HG03439 (cell line): ENCODE data around the gene FAM161B.

Experiments
- ATAC-seq: cut with Tn5 transposase; IDR thresholded peaks from one replicate; pipeline ENCODE4 v1.9.1; 2021; ENCODE audit warnings: mild to moderate bottlenecking, moderate library complexity; ENCODE audit not compliant: unreplicated experiment

FAM161B gene

GRCh38 chr14:73884438-73885190 is 65.3 kb downstream of the FAM161B start:
- ATAC-seq = no peak
